GM10266 (cell line): ENCODE measurements around the gene KCNQ1.

Experiments
- DNase-seq: peaks from one replicate; pipeline ENCODE4 v3.0.0; 2012; ENCODE audit errors: extremely low spot score
- CTCF ChIP-seq: IDR thresholded peaks from 2 replicates; pipeline ENCODE4 v1.5.1; 2012; ENCODE audit warnings: mild to moderate bottlenecking, low read depth; ENCODE audit not compliant: control insufficient read depth, insufficient read depth; ENCODE audit errors: missing control alignments

The KCNQ1 gene

GRCh38 chr11:2818021-2818420, 373.2 kb downstream of the KCNQ1 start:
- DNase-seq, result no peak
- no peak for TF ChIP-seq CTCF

GRCh38 chr11:2818503-2818902, 373.7 kb downstream of the KCNQ1 start:
- no peak for TF ChIP-seq CTCF
- no peak for DNase-seq

- no peak for TF ChIP-seq CTCF
- DNase-seq, result no peak
These were observed 374.5 kb downstream of the KCNQ1 start for GRCh38 chr11:2819316-2819715.

- TF ChIP-seq CTCF, result no peak
- DNase-seq, result no peak
These were observed 376.2 kb downstream of the KCNQ1 start for GRCh38 chr11:2820976-2821375.

- no peak for TF ChIP-seq CTCF
- DNase-seq, result no peak
These were observed 377.1 kb downstream of the KCNQ1 start for GRCh38 chr11:2821891-2822290.

- DNase-seq, result no peak
- TF ChIP-seq CTCF, result no peak
These were observed 380.0 kb downstream of the KCNQ1 start for GRCh38 chr11:2824851-2825250.

- DNase-seq, result no peak
- no peak for TF ChIP-seq CTCF
These were observed 380.6 kb downstream of the KCNQ1 start for GRCh38 chr11:2825261-2825888.
